Hematopoietic multipotent progenitor cell (in vitro differentiated cells): ENCODE data around the gene GAL3ST2. TPM values are rescaled to one million over a fixed set of nuclear protein-coding genes. Genes with fewer than 3 reads are reported as not detected.
A peak's percentile ranks its signal among the peaks of the same experiment; 100 is the strongest.
"Not testable (repeated sequence)": the region's sequence is repeated elsewhere in the genome, so short reads cannot be mapped to it uniquely, and the experiment has no call there.

Experiments used
- DNase-seq, 3 donors: peaks; one replicate each; pipeline ENCODE4 v3.0.0-alpha.2; 2011 to 2015; ENCODE audit warnings: low read depth in 2 of 3, low spot score in 2 of 3
- total RNA-seq: library from RNA; depleted of rRNA; stranded (reverse); fragments of >200 nt; gene quantifications from one replicate; pipeline ENCODE4 v1.2.3, GENCODE V29; 2012

The GAL3ST2 gene
- total RNA-seq, 1 donor = 3.8 TPM

DNA sequence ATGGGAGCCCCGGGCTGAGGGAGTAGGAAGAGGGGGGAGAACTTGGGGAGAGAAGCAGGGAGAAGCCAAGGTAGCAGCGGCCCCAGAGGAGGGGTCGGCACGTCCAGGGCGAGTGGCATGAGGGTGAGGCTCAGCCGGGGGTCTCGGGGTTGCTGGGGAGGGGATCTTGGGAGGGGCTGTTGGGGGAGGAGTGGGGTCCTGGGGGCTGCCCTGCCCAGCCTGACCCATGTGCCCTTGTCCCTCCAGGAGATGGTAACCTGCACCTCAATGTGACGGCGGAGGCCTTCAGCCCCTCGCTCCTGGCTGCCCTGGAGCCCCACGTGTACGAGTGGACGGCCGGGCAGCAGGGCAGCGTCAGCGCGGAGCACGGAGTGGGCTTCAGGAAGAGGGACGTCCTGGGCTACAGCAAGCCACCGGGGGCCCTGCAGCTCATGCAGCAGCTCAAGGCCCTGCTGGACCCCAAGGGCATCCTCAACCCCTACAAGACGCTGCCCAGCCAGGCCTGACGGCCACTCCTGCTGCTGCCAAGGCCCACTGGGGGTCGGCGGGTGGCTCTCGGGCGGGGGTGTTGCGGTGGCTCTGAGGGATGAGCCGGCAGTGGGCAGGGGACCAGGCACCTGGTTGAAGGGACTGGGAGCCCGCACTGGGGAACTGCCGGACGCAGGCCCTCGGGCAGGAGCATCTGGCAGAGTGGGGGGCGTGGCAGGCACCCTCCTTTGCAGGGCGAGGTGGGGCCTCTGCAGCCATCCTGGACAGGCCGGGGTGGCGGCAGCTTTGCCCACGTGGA is 9.0 kb upstream of the GAL3ST2 start:
- no peak for DNase-seq

DNA sequence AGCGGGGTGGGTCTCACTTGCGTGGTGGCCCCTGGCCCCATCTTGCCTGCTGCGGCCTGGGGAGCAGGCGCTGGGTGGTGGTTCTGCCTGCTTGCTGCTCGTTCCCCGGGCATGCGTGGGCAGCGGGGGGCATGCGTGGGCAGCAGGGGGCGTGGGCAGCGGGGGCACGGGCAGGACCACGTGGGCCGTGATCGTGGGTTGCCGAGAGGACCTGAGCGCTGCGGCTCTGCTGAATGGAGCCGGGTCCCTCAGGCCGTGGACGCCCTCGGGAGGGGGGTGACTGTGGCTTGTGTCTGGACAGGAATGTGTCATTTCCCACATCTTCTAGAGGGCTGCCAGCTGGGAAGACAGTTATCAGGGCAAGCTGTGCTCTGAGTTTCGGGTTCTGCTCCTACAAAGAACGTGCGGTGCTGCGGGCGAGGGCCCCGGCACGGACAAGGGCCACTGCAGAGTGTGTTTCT is 8.3 kb upstream of the GAL3ST2 start:
- no peak for DNase-seq

DNA sequence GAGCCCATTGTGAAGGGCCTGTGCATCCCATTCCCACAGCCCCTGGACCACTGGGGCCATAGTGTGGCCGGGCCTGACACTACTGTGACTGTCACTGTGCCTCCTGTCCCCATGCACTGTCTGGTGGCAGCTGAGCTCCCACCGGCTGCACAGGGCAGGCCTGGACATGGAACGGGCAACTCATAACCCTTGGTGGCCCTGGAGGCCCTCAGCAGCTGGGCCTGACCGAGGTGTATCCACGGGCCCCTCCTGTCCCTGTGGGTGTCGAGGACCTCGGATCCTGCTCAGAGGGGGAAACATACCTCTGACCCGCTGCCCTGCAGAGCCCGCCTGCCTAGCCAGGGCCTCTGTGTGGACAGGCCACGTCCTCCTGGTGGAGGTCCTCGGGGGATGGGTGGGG is 7.8 kb upstream of the GAL3ST2 start:
- DNase-seq = no peak

DNA sequence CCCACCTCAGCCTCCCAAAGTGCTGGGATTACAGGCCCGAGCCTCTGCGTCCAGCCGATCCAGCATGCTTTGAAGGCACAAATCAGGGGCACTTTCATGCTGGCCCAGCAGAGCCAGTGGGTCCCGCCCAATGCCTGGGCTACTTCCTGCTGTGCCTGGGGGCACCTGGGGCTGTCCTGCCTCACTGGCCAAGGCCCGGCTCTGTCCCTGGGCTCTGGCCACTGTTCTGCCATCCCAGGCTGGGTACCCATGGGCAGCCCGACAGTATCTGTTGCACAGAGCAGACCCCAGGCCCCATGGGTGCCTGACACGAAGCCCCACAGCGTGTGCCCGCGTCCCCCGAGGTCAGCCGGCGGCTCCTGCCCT is 6.8 kb upstream of the GAL3ST2 start:
- no peak for DNase-seq

DNA sequence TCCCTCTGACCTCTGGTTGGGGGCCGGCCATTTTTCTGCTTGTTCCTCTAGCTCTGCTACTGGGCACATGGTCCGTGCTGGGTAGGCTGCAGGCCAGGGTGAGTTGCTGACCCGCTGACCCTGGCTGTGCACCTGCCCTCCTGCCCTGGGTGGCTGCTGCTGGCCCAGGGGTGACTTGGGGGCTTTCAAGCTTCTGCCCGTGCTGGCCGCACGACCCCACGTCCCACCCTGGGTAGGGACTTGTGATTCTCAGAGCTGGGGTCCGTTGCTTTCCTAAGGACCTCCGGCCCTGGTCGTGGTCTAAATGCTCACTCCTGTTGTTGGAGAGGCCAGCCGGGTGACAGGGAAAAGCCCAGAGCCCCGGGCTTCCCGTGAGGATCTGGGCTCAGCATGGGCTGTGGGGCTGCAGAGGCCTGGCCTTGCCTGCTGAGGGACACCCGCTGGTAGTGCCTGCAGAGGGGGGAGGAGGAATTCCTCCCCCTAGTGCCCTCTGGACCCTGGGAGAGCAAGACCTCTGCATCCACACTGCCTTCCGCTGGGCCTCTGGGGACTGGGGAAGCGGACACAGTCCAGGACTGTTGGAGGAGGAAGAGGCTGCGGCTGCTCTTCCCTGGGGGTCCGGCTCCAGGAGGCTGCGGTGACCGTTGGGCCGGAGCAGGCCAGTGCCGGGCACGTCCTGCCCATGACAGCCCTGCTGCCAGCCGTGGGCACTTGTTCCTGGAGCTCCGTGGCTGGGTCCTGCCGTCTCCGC is 6.3 kb upstream of the GAL3ST2 start:
- DNase-seq = no peak

DNA sequence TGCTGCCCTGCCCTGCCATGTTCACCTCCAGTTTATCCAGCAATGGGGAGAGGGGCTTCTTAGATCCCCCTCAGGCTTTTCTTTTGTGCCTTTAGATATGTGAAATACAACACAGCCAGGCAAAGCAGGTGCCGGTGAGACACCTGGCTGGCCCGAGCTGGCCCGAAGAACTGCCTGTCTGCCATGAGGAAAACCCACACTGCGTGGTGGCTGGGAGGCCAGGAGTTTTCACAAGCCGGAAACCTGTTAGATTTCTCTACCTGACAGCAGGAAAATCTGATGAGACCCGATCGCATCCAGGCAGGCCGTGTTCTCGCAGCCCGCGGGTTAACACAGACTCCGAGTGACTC is 5.7 kb upstream of the GAL3ST2 start:
- DNase-seq = no peak

DNA sequence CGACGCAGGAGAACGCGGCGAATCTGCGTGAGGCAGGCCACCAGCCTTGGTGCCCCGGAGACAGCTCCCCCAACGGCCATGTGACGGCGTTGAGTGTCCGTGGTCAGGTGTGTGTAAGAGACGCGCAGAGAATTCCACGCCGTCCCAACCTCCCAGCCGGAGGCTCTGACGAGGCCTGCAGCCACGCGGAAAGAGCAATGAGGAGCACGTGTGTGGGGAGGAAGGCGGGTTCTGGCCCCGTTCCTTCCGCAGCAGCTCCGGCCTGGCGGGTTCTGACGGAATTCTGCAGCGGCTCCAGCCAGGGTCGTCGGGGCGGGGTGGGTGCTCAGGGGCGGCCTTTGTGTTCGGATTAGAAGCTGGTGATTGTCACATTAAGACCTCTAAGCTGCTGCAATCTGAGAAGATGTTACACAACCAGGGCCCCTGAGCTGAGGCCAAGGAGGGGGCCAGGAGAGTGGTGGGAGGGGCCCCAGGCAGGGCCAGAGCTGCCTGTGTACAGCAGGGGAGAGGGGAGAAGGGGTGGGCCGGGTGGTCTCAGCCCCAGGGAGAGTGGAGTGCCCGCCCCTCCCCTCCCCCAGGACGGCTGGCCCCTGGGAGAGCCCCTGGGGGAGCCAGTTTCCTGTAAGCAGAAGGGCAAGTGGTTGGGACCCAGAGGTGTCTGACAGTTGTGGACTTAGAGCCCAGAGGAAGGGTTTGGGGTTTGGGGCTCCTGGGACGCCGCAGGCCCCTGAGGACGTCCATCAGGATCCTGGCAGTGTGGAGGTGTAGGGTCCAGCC is 5.1 kb upstream of the GAL3ST2 start:
- no peak for DNase-seq

DNA sequence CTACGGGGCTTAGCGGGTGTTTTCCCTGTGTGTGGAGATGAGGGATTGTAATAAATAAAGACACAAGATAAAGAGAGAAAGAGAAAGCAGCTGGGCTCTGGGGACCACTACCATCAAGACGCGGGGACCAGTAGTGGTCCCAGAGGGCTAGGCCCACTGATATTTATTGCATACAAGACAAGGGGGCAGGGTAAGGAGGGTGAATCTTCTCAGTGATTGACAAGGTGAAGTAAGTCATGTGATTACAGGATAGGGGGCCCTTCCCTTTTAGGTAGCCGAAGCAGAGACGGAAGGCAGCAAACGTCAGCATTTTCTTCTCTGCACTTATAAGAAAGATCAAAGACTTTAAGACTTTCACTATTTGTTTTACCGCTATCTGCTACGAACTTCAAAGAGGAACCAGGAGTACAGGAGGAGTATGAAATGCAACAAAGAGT is 4.5 kb upstream of the GAL3ST2 start:
- DNase-seq = no peak

DNA sequence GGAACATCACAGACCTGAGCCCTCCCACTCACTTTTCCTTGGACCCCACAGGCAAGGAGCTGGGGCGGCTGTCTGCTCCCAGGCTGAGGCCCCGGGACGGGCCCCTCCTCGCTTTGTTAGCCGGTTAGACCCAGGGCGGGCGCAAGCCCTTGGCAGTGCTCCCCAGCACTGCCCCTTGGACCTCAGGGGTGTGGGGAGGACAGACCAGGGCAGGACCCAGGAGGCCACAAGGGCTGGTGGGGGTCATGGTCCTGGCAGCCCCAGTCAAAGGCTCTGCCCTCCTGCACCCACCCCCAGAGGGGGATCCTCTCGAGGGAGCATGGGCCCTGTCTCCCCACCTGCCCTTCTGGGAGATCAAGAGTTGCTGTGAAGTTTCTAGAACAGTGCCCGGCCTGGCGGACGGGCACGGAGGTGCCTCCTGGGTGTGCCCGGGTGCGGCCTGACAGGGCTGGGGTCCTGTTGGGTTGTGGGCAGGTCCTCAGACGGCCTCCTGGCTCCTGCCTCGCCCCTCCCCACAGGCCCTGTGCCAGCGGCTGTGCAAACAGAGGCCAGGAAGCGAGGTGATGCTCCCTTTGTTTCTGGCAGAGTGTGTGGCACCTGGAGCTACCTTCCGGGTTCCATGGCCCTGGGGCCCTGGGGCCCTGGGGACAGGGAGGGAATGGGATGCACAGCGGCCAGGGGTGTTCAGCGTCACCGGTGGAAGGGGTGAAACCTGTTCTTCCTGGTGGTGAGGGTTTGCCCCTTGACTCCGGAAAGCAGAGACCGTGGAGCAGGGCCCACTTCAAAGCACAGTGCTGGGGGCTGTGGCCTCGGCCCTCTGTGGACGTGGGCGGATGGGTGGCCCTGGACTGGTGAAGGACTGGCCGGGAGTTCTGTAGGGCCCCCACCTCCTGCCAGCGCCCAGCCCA is 2.9 kb upstream of the GAL3ST2 start:
- DNase-seq = no peak

DNA sequence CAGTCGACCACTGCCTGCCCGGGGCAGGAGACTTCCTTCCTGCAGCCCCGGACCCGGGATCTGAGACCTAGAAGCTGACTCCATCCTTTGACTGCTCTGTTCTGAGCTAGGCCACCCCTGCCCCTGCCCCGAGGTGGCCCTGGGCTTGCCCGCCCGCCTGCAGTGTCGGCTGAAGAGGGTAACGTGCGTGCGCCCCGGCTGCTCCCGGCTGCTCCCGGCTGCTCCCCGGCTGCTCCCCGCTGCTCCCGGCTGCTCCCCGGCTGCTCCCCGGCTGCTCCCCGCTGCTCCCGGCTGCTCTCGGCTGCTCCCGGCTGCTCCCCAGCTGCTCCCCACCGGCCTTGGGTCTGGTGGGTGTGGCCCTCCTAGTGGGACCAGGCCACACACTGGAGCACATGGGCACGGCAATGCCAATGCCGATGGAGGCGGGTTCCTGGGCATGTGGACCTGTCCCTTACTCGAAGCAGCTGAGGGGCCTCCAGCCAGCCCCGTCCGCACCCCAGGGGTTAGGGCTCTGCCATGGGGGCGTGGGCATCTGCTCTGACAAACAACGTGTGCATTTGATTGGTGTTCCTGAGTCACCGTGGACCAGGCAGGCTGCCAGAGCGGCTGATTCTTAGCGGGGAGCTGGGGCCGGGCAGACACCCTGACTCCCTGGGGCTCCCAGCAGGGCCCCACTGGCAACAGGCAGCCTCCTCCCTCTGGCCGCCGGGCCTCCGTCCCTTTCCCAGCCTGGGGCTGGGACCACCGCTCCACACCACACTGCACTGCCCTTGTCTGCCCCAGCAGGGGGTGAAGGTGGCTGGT is 2.0 kb upstream of the GAL3ST2 start:
- DNase-seq = peak in 2 of 3 donors; percentile 22 to 72

DNA sequence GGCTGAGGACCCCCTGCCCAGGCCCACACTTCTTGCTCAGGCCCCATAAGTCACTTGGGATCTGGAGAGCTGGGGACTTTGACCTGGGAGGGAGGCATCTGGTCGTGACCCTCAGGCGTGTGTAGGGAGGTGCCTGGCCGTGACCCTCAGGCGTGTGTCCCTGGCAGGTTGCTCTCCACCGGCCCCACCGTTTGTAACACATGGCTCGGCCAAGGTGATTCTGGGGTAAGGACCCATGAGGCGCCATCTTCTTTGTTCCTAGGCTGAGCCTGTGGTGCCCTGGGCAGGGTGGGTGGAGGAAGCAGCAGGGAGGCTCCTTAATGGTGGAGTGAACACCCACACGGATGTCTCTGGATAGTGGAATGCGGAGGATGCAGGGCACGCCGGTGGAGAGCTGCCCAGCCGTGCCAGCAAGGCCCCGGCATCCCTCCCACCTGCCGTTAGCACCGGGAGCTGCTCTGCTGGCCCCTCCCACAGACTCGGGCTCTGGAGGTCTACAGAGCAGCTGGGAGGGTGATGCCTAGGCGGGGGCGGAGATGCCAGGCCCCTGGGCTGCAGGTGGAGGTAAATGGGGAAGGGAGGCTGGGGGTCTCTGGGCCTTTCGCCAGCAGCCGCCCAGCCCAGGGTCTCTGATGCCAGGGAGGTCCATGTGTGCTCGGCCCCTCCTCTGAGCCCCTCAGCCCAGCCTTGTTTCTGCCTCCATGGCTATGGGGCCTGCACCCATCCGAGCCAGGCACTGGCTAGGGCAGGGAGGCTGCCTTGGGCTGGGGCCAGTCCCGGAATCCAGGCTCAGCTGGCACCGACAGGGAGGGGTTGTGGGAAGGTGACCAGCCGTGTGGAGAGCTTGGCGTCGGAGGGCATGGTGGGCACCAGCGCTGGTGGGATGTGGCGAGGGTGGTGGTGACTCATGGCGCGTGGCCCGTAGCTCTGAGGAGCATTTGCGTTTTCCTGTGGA is 1.1 kb upstream of the GAL3ST2 start:
- no peak for DNase-seq

DNA sequence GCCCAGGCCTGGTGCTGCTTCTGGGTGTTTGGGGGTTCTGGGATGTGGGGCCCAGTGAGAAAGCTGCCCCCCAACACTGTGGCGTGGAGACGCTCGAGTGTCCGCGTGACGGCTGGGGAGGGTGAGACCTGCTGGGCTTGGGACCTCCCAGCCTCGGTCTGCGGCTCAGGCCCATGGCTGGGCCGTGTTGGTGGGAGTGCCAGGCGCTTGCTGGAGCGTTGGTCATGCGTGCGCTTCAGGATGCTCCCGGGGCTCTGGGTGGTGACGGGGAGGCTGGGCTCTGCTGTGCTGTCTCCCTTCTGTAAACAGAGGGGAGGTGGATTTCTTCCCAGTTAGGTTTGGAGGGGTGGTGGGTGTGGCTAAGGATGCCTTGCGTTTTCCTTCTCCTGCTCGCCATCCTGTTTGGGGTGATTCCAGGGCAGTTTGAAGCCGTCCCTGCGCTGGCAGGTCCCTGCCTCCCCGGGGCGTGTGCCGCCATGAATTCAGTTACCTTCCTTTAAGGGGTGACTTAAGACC is 606 bp downstream of the GAL3ST2 start:
- no peak for DNase-seq

DNA sequence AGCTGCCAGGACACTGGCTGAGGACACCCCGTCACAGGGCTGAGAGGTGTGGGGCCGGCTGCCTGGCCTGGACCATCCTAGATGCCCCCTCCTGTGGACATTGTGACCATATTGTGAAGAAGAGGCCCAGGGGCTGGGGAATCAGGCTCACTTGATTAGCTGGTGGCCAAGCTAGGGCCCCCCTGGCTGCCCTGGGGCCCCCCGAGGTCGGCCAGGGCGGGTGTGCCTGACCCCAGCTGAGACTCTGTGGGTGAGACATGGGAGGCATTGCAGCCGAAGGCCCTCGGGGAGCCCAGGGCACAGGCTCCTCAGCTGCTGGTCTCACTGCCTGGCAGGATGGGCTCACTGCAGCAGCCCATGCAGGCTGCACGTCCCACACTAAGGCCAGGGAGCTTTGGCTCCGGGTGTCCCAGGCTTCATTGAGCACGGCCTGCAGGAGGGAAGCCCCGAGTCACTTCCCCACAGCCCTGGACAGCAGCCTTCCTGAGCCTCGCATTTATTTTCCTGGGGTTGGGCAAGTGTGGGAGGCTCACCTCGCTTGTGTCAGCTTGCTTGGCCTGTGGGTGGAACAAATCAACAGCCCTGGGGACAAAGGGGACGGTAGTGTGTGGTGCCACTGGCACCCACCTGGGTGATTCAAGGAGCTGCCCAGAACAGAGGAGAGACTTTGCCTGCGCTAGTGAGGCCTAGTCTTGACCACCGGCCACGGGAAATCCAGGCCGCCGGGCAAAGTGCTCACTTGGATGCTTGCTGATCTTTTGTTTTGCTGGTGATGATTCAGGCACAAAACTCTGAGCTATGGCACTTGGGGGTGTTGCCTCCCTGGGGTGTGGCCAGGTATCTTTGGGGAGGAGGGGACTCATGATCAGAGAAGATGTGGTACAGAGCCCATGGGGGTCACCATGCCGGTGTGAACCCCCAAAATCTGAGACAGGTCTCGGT is 1.3 kb downstream of the GAL3ST2 start:
- no peak for DNase-seq

DNA sequence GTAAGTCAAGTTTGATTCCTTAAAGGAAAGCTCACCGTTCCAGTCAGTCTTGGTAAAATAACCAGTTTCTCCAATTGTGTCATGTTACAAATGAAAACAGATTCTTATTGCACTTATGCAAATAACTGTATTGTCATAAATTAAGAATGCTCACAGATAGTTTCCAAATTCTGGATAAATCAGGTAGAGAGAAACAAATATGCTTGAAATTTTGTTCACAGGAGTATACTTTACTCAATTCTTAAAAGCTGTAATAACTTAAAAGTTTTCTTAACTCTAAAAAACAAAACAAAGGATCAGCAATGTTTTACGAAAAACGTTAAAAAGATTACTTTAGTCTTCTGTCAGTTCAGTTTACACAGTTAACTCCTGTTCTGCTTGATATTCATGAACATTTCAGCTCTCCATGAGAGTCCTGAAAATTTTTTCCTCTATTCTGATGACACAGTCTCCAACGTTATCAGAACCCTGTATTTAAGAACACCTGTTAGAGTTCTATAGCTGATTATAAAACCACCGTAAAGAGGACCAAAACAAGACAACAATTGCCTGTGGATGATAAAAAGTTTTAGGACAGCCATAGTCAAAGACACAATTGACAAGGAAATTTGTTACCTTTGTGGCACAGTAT is 4.4 kb downstream of the GAL3ST2 start:
- no peak for DNase-seq

DNA sequence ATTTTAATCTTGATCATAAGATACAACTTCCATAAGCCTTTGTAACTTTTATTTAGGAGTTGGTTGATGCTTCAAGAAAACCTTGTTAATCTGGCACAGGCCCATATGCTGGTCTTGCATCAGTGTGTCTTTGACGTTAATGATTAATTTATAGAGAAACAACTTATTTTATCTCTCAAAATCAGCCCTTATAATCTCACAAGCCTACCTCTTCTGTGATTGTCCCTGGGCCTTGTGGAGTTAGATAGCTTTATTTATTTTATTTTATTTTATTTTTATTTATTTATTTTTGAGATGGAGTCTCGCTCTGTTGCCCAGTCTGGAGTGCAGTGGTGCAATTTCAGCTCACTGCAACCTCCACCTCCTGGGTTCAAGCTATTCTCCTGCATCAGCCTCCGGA is 5.4 kb downstream of the GAL3ST2 start:
- not testable (repeated sequence) for DNase-seq

DNA sequence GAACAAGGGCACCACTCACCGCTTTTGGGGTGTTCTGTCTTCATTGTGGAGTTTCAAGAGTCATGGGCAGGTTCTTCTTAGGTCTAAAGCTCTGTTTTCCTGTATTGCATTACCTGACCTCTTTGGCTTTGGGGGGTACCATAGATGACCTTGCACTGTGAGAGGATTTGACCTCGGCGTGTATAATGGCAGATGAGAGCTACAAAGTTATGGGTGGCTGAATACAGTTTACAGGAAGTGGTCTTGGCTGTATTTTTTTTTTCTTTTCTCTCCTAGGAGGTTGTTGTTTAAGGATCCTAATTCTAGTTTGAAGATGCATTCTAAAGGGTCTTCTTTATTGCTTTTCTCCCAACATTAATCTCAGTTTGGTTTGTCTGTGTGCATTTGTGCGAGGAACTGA is 11.5 kb downstream of the GAL3ST2 start:
- DNase-seq = no peak

DNA sequence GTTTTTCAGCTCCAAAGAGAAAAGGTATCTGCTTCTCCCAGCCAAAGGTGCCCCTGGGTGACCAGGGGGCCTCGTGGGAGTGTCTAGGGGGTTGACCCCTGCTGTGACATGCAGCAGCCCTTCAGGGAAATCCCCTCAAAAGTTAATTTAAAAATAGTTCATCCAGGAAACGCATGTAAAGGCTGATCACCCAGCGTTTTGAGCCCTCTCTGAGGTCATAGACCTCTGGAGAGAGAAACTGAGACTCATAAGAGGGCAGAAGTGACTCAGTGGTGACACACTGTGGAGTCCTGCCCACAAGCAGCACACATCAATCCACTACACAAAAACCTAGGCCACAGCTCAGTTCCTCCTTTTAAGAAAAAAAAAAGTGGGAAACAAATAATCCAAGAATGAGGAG is 11.9 kb downstream of the GAL3ST2 start:
- no peak for DNase-seq
